Suppressor macrophage (primary cell): Measurements from ENCODE around the gene BARHL2.

Experiments
- DNase-seq, 4 experiments: peaks; one replicate each; pipeline ENCODE4 v3.0.0-alpha.2; 2020 to 2022

The BARHL2 gene

DNA sequence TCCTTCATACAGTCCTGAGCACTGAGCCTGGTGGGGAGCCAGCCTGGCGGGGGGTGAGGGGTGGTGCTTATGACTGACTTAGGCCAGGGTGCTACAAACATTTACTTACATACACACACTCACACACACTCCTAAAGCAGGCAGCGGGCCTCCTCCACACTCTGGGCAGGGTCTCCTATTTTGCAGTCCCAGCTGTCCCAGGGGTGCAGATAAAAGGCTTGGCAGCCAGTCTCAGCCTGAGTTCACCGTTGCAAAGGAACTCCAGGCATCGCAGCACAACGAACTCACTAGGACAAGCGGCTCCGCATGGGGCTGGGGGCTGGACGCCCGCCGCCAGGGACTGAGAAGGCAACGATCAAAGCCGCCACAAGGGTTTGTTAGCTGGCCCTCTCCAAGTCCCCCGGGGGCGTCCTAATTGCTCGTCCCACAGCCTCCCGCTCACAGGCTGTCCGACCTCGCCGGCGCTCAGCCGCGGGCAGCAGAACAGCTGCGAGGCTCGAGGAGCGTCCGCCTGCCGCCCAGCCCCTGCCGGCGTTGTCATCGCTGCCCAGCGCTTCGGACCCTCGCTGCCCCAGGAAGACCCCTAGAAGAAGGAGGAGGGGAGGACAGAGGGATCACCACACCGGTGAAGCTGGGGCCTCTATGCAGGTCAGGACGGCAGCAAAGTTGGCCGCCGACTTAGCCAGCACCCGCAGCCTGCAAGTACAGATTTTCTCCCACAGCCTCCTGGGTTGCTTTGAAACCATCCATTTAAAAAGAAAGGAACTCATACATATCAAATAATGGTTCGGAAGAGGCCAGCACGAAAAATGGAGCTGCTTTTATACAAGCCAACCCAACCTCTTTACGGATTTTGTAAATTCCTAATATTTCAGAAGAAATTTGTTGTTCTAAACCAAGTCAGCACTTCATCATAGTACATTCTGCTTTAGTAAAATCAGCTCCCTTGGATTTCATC is 6.2 kb downstream of the BARHL2 start:
- DNase-seq: no peak

DNA sequence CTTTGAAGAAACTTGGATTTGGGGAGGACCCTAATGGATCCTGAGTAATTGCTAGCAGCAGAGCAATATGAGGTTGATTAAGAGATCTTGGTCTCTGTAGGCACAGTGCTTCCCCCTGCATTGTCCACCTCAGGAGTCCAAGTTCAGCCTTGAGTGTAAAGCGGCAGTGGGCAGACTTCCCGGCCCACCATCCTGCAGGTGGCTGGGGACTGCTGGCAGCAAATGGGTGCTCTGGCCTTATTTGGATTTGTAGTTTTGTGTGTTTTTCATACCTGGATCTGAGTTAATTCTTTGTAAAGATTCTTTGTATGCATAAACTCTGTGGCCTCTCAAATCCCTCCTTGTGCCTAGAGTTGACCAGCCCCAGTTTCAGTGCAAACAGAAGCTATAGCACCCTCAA is 7.6 kb downstream of the BARHL2 start:
- no peak for DNase-seq

DNA sequence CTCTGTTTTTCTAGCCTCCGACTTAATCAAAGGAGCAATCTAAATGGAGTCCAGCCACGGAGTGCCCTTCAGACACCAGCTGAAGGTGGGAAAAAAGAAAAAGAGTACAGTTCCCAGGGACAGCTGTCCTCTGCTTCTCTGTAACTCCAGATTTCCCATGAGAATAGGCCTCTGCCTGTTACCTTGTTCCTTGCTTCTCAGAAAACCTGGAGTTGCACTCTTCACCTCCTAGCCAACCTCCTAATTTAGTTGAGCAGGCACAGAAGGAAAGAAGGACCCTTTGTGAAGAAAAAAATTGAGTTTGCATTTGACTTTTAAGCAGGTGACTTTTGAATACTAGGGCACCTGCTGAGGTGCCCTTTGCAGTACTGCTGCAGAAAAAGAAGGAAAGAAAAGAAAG is 8.3 kb downstream of the BARHL2 start:
- no peak for DNase-seq

DNA sequence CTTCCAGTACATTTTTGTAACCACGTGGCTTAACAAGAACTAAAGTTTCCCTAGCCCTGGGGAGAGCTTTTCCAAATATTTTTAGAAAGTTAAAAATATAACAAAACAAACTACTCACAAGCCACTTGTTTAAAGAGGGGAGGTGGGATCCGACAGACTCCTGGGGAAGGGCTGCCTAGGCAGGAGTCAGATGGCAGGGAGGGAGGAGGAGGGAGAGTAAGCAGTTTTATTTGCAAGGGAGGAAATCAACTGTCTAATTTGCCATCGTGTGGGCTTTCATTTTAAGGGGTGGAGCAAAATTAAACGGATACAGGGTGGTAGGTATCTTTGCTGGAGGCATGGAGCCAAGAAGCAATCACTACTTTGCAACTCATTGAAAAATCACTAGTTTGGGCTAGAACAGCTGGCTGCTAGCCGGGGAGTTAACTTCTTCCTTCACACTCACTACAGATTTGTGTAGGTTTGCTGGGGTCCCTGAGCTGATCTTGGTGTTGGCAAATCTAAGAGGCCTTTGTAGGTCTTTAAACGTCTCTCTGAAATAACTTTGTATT is 8.8 kb downstream of the BARHL2 start:
- DNase-seq: no peak

DNA sequence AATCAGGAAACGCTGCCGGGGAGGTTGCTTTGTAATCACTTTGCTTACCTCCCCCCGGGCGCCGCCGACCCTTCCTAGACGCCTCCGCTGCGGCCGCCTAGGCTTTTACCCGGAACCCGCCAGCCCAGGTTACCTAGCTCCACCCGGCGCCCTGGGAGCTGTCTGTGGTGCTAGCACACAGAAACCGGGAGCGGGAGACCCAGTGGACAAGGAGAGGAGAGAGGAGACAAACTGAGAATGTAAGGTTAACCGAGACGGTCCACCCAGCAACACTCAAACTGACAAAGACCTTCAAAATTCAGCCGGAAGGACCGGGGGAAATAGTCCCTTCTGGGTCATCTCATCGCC is 9.8 kb downstream of the BARHL2 start:
- peak in 1 of 4 experiments; percentile 43 for DNase-seq

DNA sequence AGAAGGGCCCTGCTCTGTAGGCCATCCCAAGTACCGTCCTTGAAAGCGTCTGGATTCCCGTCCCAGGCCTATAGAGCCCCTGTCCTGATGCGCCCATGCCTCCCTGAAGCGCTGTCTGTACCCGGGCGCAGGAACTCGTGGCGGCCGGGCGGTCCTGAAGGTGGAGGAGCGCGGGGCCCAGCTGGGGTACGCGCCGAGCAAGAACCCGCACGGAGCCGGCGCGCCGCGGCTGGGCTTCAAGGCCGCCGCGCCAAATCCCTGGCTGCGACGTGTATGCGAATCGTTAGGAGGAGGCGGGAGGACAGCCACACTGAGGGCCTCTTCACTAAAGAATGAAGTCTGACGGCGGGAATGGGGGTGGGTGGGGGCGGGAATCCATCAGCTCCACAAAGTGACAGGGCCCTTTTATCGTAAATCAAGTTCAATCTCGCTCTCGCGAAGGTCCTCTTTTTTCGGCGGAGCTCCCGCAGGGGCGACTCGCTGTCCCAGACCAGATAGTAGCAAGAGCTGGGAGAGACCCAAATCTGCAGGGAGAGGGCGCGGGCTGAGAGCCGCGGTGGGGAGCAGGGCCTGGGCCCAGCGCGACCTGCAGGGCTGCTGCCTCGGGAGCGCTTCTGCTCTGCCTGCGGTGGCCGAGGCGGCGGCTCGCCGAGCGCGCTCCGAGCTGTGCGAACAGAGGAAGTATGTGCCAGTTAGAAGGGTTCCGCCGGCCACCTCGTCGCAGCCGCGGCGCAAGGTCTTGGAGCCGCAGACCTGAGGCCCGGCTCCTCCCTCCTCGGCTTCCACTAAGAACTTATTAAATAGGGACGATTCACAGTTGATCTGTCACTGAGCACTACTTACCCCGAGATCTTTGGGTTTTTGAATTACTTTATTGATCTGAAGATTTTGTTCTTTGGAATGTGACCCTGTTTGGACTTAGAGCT is 10.4 kb downstream of the BARHL2 start:
- DNase-seq: peak in 3 of 4 experiments; percentile 29 to 70 (median 64)

DNA sequence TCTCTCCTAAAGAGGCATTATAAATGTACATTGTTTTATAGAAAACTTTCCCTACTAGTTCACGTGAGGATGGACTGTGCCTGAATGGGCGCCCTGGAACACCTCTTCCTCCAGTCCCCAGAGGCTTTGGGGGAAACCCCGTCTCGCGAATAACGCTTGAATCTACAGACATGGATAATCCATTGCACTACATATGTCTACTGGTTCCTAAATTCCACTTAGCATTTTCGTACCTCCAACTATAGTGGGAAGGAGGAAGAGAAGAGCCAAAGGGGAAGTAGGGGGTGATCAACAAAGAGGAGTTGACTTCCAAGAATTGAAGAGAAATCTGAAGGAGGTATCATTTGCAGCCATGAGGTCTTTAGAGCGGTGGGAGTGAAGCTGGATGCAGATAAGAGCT is 11.1 kb downstream of the BARHL2 start:
- DNase-seq: no peak

DNA sequence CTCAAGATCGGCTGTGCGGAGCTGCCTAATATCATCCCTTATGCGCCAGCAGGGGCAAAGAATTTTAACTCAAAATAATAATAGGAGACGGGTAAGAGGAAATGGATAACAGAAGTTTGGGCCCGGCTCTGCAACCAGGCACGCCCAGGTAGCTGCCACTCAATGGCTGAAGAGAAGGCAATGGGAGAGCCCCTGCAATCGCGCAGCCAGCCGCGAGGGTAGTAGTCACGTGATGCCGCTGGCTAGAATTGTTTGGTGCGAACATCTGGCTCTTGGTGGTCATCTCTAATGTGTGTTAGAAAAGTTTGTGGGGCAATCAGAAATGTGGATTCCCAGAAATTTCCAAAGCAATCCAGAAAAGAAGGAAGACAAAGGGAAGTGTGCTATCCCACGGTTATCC is 12.3 kb downstream of the BARHL2 start:
- DNase-seq: no peak

DNA sequence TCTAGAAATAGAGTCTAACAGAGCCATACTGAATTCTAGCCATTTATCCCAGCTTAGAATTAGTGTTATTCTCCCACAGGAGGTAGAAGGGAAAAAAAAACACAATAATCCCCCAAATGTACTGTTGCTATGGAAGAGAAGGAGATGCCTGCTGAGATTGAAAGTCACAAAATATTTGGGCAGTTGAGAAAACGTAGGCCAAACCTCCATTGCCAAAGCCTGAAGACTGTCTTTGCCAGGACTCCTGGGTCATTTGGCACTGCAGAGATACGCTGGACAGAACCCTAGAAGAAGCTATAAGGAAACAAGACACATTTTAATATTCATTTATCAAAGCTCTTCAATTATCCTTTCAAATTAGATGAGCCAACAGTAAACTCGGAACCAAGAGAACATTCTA is 22.3 kb downstream of the BARHL2 start:
- DNase-seq: no peak

DNA sequence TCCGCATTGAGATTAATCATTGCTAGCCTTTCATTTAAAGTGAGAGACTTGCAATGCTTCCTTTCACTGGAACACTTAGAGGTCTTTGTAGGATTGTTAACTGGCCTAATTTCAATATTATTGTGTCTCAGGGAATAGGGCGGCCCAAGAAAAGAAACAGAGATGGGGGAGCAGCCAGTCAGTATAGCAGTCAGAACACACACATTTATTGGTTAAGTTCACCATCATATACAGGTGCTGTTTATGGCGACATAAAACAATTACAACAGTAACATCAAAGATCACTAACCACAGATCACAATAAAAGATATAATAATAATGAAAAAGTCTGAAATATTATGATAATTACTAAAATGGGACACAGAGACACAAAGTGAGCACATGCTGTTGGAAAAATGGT is 29.4 kb downstream of the BARHL2 start:
- DNase-seq: no peak

DNA sequence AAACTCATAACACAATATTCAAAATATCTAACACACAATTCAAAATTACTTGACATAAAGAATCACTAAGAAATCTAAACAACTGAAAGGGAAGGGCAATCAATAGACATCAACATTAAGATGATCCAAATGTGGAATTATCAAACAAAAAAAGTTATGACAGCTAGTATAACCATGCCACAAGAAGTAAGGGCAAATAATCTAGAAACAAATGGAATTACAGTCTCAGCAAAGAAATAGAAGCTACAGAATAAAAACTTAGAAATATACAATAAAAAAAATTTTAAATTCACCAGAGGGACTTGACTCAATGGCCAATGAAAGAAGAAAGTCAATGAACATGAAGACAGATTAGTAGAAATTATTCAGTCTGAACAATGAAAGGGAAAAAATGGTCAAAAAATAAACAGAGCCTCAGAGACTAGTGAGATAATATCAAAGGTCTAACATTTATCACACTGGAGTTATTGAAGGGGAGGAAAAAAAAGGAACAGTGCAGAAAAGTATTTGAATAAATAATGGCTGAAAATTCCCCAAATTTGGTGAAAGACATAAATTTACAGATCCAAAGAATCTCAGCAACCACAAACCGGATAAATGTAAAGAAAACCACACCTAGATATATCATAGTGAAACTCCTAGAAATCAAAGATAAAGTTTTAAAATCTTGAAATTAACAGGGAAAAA is 41.8 kb downstream of the BARHL2 start:
- DNase-seq: no peak

DNA sequence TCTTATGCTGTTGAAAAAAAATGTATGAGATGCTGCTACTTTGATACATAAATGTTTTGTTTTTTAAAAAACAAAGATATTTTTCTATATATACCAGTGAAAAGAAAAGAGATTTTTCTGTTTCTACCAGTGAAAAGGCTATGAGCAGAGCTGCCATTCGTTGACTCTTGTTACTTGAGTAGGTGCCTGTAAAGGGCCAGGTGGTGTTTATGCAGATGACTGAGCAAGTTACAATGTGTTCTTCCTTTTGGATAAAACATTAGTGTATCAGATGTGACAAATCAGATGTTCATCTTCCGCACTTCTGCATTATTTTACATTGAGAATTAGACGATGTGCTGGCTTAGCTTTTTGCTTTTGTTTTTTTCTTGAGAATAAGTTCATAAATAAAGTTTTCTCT is 45.4 kb downstream of the BARHL2 start:
- DNase-seq: no peak

DNA sequence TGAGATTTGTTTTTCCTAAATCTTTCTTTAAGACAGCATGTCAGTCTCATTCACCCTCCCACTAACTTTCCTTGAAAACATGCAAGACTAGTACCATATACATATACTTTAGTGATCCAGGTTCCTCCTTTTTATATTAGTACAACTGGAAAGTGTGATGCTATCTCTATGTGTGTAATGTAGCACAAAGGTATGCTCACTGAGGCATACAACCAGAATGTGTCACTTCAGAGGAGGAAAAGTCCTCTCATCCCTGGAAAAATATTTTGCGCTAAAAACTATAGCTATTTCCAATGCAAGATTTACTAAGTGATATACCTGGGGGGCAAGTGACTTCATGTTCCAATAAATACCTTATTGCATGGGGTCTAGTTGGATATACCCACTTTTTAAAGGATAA is 45.9 kb downstream of the BARHL2 start:
- no peak for DNase-seq
